Hematopoietic multipotent progenitor cell treated with erythropoietin and hydrocortisone succinate and interleukin-3 and kit ligand, for 8 days (in vitro differentiated cells): ENCODE data around the gene AHCYL1.
A peak's percentile ranks its signal among the peaks of the same experiment; 100 is the strongest.

ENCODE experiments used
- DNase-seq: peaks from one replicate; pipeline ENCODE4 v3.0.0-alpha.2; 2015

Gene AHCYL1

GRCh38 chr1:109977225-109977624 is 7.3 kb upstream of the AHCYL1 start:
- DNase-seq: no peak

GRCh38 chr1:109977657-109978378 is 6.7 kb upstream of the AHCYL1 start:
- DNase-seq: no peak

- no peak for DNase-seq
Observed at GRCh38 chr1:109978761-109979488, 5.6 kb upstream of the AHCYL1 start.

- no peak for DNase-seq
Observed at GRCh38 chr1:109979489-109980091, 5.0 kb upstream of the AHCYL1 start.

- no peak for DNase-seq
Observed at GRCh38 chr1:109980324-109981003, 4.1 kb upstream of the AHCYL1 start.

- DNase-seq: peak; percentile 58
Observed at GRCh38 chr1:109981004-109981335, 3.6 kb upstream of the AHCYL1 start.

- DNase-seq: no peak
Observed at GRCh38 chr1:109983380-109984189, 980 bp upstream of the AHCYL1 start.

- no peak for DNase-seq
Observed at GRCh38 chr1:109984190-109984455, 442 bp upstream of the AHCYL1 start.

- no peak for DNase-seq
Observed at GRCh38 chr1:109985247-109986053, 885 bp downstream of the AHCYL1 start.

GRCh38 chr1:109986054-109986444 is 1.5 kb downstream of the AHCYL1 start:
- DNase-seq: no peak

- DNase-seq: no peak
Observed at GRCh38 chr1:109988349-109988914, 3.9 kb downstream of the AHCYL1 start.

GRCh38 chr1:109989506-109990301 is 5.1 kb downstream of the AHCYL1 start:
- DNase-seq: no peak

- DNase-seq: no peak
Observed at GRCh38 chr1:109990302-109990653, 5.7 kb downstream of the AHCYL1 start.

- no peak for DNase-seq
Observed at GRCh38 chr1:109991400-109991925, 6.9 kb downstream of the AHCYL1 start.

GRCh38 chr1:109993885-109994284 is 9.3 kb downstream of the AHCYL1 start:
- peak; percentile 67 for DNase-seq

- DNase-seq: no peak
Observed at GRCh38 chr1:109994654-109995053, 10.1 kb downstream of the AHCYL1 start.

- DNase-seq: no peak
Observed at GRCh38 chr1:109995536-109995935, 11.0 kb downstream of the AHCYL1 start.

GRCh38 chr1:109996476-109996875 is 11.9 kb downstream of the AHCYL1 start:
- DNase-seq: no peak

- no peak for DNase-seq
Observed at GRCh38 chr1:109997204-109997866, 12.8 kb downstream of the AHCYL1 start.

GRCh38 chr1:109997867-109998229 is 13.3 kb downstream of the AHCYL1 start:
- no peak for DNase-seq
